Immature natural killer cell (primary cell): ENCODE results near the gene TRPV4. TPM values are rescaled to one million over a fixed set of nuclear protein-coding genes. Genes with fewer than 3 reads are reported as not detected.

ENCODE experiments used
- DNase-seq, 3 donors: peaks; one replicate each; pipeline ENCODE4 v3.0.0; 2022; ENCODE audit warnings: mixed read lengths in 1 of 3
- H3K27ac Mint-ChIP-seq, 6 donors: one replicate each; pipeline ENCODE4 v1.8.0; 2020; ENCODE audit warnings: mixed read lengths in 6 of 6, mild to moderate bottlenecking in 5 of 6, inconsistent platforms in 4 of 6, moderate library complexity in 3 of 6
- H3K27me3 Mint-ChIP-seq, 3 donors: one replicate each; pipeline ENCODE4 v1.8.0; 2020 to 2021; ENCODE audit warnings: low read depth in 3 of 3, mild to moderate bottlenecking in 3 of 3, mixed read lengths in 3 of 3, moderate library complexity in 3 of 3, inconsistent platforms in 1 of 3
- H3K36me3 Mint-ChIP-seq, 3 donors: one replicate each; pipeline ENCODE4 v1.8.0; 2020; ENCODE audit warnings: mixed read lengths in 3 of 3, inconsistent platforms in 2 of 3, mild to moderate bottlenecking in 2 of 3
- H3K4me1 Mint-ChIP-seq, 2 donors: one replicate each; pipeline ENCODE4 v1.8.0; 2020; ENCODE audit warnings: inconsistent platforms in 2 of 2, mild to moderate bottlenecking in 2 of 2, mixed read lengths in 2 of 2, moderate library complexity in 1 of 2
- H3K4me3 Mint-ChIP-seq, 5 donors: one replicate each; pipeline ENCODE4 v1.8.0; 2020; ENCODE audit warnings: mild to moderate bottlenecking in 5 of 5, mixed read lengths in 5 of 5, inconsistent platforms in 3 of 5, moderate library complexity in 3 of 5
- H3K9me3 Mint-ChIP-seq, 6 donors: one replicate each; pipeline ENCODE4 v1.8.0; 2020; ENCODE audit warnings: mild to moderate bottlenecking in 6 of 6, mixed read lengths in 6 of 6, inconsistent platforms in 4 of 6, moderate library complexity in 3 of 6
- polyA plus RNA-seq, 3 donors: library from polyadenylated mRNA; unstranded; fragments of 300-500 nt; fragmentation: Illumina TruSeq; gene quantifications; one replicate each; pipeline ENCODE4 v1.2.3, GENCODE V29; 2021

The TRPV4 gene
- polyA plus RNA-seq, 3 donors from 2014 or later, result not detected

DNA sequence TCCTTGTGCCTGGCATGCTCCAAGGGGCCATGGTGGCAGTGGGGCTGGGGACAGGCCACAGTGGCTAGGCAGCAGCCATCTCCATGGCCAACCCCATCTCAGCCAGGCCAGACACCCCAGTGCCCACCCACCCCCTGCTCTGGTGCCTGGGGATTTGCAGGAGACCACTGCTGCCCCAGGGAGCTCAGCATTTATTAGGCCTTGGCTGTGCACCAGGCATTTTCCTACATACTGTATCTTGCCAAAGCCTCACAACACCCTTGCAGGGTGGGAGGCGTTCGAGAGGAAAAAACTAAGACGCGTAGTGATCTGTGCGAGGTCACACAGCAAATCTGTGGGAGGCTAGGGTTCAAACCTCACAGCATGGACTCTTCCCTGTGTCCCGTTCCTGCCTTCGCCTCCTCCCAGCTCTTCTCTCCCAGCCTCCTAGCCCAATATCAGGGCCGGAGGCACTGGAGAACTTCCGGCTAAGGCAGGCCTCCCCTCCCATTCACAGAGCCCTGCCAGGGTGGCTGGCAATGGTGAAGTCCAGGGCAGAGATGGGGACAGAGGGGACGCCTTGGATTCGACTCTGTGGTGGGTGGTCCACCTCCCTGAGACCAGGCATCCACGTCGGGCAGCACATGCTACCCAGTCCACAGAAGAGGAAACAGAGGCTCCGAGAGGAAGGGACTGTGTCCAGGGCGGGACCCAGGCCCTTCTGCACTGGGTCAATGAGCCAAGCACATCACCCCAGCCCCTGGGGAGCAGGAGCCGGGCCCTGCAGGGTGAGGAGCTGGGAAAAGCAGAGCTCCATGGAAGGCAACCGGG lies 62.1 kb downstream of the TRPV4 start:
- DNase-seq, result no peak
- Mint-ChIP-seq H3K9me3 (no peaks in the 10 kb centered on the region), H3K36me3 (no peaks in the 10 kb centered on the region), H3K27me3 (peaks cover 2 to 5% (median 4%) of the 10 kb centered on the region in 3 donors), H3K27ac (no peak overlapping the region), H3K4me1 (peaks cover 0 to 2% of the 10 kb centered on the region in 2 donors), H3K4me3 (no peak overlapping the region)

DNA sequence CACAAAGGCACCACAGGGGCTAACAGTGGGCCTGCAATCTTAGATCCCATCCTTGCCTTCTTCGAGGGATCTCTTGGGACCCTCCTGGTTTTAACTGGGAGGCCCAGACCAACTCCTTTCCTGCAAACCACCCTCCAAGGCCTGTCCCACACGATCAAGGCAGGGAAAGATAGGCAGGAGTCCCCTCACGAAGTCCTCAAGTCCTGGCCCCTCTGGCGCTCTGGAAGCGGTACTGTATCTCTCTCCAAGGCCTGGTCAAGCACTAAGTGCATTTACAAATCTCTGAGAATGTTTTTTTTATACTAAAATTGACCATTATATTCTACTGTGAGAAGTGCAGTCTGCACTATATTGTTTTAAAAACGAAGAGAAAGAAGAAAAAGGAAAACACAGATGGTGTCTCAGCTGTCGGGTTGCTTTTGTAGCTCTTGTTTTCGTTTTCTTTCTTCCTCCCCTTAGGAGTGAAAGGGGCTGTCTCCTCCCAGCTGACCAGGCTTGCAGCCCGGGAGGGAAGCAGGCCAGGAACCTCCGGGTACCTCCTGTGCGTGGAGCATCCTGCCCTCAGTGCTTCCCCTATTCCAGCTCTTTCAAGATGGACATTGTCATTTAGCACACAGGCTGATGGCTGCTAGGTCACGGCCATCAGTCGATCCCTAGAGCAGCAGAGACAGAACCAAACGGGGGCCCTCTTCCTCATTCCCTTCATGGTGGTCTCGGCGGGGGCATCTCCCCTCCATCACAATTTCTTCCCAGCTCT lies 62.9 kb downstream of the TRPV4 start:
- Mint-ChIP-seq H3K4me3 (no peak overlapping the region), H3K27ac (no peak overlapping the region), H3K27me3 (peaks cover 2 to 5% (median 4%) of the 10 kb centered on the region in 3 donors), H3K36me3 (no peaks in the 10 kb centered on the region), H3K9me3 (no peaks in the 10 kb centered on the region), H3K4me1 (peaks cover 0 to 2% of the 10 kb centered on the region in 2 donors)
- DNase-seq, result no peak

DNA sequence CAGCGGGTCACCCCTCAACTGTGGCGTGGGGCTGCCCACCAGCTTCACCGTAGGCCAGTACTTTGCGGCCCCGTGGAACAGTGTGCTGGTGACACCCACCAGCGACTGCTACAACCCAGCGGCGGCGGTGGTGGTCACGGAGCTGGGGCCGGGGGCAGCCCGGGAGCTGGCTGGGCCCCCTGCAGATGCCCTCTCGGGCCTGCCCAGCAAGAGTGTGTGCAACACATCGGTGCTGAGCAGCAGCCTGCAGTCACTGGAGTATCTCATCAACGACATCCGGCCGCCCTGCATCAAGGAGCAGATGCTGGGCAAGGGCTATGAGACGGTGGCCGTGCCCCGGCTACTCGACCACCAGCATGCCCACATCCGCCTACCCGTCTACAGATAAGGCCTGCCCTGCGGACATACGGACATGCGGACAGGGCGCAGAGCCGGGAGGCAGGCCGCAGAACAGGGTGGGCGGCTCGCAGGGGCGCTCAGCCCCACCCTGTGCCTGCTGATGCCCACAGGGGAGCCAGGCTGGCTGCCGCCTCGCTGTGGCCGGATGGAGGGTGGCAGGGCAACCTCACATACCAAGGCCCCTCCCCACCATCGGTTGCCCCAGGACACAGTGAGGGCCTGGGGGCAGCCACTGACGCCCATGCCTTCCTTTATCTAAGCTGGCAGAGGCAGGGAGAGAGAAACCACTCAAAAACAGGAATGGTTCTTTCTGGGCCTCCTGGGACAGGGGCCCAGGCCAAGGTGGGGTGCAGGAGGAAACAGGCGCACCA lies 64.1 kb downstream of the TRPV4 start:
- DNase-seq, result no peak
- H3K9me3 Mint-ChIP-seq, result no peaks in the 10 kb centered on the region

DNA sequence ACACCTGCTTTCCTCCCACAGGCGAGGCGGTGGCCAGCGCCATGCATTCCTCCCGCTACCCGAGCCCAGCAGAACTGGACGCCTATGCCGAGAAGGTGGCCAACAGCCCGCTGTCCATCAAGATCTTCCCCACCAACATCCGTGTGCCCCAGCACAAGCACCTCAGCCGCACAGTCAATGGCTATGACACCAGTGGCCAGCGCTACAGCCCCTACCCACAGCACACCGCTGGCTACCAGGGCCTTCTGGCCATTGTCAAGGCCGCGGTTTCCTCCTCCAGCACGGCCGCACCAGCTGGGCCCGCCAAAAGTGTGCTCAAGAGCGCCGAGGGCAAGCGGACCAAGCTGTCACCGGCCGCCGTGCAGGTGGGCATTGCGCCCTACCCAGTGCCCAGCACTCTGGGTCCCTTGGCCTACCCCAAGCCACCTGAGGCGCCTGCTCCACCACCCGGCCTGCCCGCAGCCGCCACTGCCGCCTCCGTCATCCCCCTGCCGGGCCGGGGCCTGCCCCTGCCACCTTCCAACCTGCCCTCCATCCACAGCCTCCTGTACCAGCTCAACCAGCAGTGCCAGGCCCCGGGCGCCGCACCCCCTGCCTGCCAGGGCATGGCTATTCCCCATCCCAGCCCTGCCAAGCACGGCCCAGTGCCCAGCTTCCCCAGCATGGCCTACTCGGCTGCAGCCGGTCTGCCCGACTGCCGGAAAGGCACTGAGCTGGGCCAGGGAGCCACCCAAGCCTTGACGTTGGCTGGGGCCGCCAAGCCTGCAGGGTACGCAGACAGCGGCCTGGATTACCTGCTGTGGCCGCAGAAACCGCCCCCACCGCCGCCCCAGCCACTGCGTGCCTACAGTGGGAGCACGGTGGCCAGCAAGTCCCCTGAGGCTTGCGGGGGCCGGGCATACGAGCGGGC lies 65.0 kb downstream of the TRPV4 start:
- Mint-ChIP-seq H3K27me3 (peaks cover 2 to 5% (median 4%) of the 10 kb centered on the region in 3 donors), H3K4me3 (no peak overlapping the region), H3K4me1 (peaks cover 0 to 3% of the 10 kb centered on the region in 2 donors), H3K9me3 (no peaks in the 10 kb centered on the region), H3K27ac (no peak overlapping the region), H3K36me3 (no peaks in the 10 kb centered on the region)
- no peak for DNase-seq

More for the DNA sequence above, 64.1 kb downstream of the TRPV4 start:
- H3K27ac Mint-ChIP-seq, result no peak overlapping the region
- peaks cover 0 to 2% of the 10 kb centered on the region in 2 donors for H3K4me1 Mint-ChIP-seq
- no peak overlapping the region for H3K4me3 Mint-ChIP-seq
- peaks cover 2 to 5% (median 4%) of the 10 kb centered on the region in 3 donors for H3K27me3 Mint-ChIP-seq
- H3K36me3 Mint-ChIP-seq, result no peaks in the 10 kb centered on the region

DNA sequence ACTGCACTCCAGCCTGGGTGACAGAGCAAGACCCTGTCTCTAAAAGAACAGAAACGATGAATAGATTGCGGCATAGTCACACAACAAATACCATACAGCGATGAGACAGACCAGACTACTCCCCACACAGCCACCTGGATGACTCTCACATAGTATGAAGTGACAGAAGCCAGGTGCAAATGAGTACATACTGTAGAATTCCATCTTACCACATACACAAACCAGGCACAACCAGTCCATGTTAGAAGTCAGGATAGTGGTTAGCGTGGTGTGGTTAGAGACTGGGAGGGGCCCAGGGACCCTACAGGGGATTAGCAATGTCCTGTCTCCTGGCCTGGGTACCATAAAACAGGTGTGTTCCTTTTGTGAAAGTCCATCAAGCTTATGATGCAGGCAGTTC lies 65.7 kb downstream of the TRPV4 start:
- Mint-ChIP-seq H3K4me3 (no peak overlapping the region), H3K4me1 (peaks cover 0 to 3% of the 10 kb centered on the region in 2 donors), H3K36me3 (no peaks in the 10 kb centered on the region), H3K9me3 (no peaks in the 10 kb centered on the region), H3K27me3 (peaks cover 1 to 5% (median 2%) of the 10 kb centered on the region in 3 donors), H3K27ac (no peak overlapping the region)
- no peak for DNase-seq

DNA sequence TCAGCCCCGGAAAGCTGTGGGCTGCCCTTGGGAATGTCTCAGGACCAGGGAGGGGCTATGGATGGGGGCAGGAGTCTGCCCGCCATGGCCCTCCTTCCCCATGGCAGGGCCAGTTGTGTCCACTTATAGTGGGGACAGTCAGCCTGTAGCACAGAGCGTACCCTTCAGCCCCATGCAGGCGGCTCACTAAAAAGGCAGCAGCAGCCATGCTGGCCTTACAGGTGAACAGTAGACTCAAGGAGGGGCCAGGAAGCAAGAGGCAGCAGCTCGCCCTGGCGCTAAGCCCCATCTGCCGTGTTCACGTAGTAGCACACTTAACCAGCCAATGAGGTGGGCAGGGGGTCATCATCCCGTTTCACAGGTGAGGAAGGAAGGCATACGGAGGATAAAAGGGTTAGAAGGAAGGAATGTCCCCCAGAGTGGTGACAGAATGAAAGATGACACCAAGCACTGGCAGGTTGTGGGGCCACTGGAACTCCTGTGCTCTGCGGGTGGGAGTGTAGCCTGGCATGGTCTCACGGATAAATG lies 66.9 kb downstream of the TRPV4 start:
- H3K36me3 Mint-ChIP-seq, result no peaks in the 10 kb centered on the region
- no peak overlapping the region for H3K4me3 Mint-ChIP-seq
- no peaks in the 10 kb centered on the region for H3K9me3 Mint-ChIP-seq

DNA sequence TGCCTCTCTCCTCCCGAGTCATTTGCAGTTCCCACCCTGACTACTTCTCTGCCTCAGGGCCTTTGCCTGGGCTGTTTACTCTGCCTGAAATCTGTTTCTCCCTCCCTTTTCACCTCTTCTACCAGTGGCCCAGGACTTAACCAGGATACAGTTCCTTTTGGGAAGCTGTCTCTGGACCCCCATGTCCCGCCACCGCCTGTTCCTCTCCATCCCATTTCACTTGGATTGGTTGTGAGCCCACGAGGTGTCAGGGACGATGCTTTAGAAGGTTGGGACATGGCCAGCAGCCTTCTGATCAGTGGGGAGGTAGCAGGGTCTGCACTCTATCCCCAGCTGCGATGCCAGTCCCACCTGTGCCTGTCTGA lies 67.8 kb downstream of the TRPV4 start:
- H3K27me3 Mint-ChIP-seq, result peaks cover 0 to 2% (median 1%) of the 10 kb centered on the region in 3 donors
- H3K4me3 Mint-ChIP-seq, result no peak overlapping the region
- DNase-seq, result no peak

More for the DNA sequence above, 66.9 kb downstream of the TRPV4 start:
- H3K27ac Mint-ChIP-seq, result no peak overlapping the region
- DNase-seq, result no peak
- H3K4me1 Mint-ChIP-seq, result peaks cover 0 to 3% of the 10 kb centered on the region in 2 donors
- peaks cover 0 to 3% (median 1%) of the 10 kb centered on the region in 3 donors for H3K27me3 Mint-ChIP-seq

DNA sequence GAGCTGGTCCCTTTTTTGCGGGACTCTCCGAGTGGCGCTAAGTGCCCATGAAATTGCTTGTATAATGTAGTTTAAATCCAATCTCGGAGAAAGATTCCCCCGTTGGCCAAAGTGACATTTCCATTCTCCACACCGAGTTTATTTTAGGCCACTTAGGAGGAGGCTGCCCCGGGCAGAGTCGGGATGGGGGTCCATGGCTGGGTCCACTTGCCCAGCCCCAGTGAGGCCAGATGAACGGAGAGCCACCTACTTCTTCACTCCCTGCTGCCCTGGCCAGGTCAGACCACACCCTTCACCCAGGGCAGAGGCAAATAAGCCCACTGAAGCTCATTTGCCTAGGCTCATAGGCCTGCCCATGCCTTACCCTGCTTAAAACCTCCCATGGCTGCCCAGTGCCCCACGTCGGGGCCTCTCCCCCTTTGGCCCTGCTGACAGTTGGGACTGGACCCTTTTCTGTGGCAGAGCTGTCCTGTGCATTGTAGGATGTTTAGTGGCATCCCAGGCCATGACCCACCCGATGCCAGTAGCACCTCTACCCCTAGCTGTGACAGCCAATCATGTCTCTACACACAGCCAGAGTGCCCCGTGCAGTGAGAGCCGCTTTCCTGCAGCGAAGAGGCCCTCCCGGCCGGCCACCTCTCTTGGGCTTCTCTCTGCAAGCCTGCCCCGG lies 68.3 kb downstream of the TRPV4 start:
- H3K36me3 Mint-ChIP-seq, result no peaks in the 10 kb centered on the region
- peaks cover 0 to 2% (median 1%) of the 10 kb centered on the region in 3 donors for H3K27me3 Mint-ChIP-seq
- H3K27ac Mint-ChIP-seq, result no peak overlapping the region
- H3K9me3 Mint-ChIP-seq, result no peaks in the 10 kb centered on the region
- no peak for DNase-seq
- no peak overlapping the region for H3K4me3 Mint-ChIP-seq
- H3K4me1 Mint-ChIP-seq, result peaks cover 0 to 9% of the 10 kb centered on the region in 2 donors

More for the DNA sequence above, 67.8 kb downstream of the TRPV4 start:
- no peaks in the 10 kb centered on the region for H3K9me3 Mint-ChIP-seq
- no peaks in the 10 kb centered on the region for H3K36me3 Mint-ChIP-seq
- H3K4me1 Mint-ChIP-seq, result peaks cover 0 to 8% of the 10 kb centered on the region in 2 donors
- H3K27ac Mint-ChIP-seq, result no peak overlapping the region

DNA sequence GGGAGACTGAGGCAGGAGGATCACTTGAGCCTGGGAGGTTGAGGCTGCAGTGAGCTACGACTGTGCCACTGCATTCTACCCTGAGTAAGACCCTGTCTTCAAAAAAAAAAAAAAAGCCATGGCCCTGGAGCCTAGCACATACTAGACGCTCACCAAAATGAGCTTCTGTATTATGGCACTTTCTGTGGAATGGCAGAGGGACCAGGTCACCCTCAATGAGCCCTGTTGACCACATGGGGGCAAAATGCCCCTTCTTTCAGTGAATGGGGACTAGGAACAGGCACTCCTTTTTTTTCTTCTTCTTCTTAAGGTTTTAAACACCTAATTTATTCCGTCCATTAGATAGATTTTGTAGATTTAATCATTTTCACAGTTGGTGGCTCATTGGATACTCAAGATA lies 69.1 kb downstream of the TRPV4 start:
- H3K27me3 Mint-ChIP-seq, result peaks cover 0 to 2% (median 1%) of the 10 kb centered on the region in 3 donors
- H3K9me3 Mint-ChIP-seq, result no peaks in the 10 kb centered on the region
- no peak overlapping the region for H3K27ac Mint-ChIP-seq
- no peaks in the 10 kb centered on the region for H3K36me3 Mint-ChIP-seq
- no peak for DNase-seq
- H3K4me1 Mint-ChIP-seq, result peaks cover 0 to 9% of the 10 kb centered on the region in 2 donors
- no peak overlapping the region for H3K4me3 Mint-ChIP-seq

DNA sequence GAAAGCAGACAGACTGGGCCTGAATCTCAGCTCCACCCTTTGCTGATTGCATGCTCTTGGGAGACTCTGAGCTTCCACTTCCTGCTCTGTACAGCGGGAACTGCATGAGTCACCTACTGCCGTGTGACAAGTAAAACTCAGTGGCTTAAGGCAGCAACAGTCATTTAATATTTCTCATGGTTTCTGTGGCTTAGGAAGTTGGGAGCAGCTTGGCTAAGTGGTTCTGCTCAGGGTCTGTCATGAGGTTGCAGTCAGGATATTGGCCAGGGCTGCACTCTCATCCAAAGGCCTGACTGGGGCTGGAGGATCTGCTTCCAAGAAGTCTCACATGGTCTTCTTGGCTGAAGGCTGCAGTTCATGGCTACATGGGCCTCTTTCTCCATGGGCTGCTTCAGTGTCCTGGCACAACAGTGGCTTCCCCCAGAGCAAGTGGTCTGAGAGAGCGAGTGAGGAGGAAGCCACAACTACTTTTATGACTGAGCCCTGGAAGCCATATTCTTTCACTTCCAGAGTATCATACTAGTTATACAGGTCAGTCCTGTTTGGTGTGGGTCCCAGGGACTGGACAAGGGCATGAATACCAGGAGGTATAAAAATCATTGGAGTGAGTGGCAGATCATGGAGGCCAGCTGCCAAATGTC lies 69.9 kb downstream of the TRPV4 start:
- no peak for DNase-seq
- Mint-ChIP-seq H3K4me3 (no peak overlapping the region), H3K36me3 (no peaks in the 10 kb centered on the region), H3K27ac (peak overlapping the region in 1 of 6 donors; percentile 40), H3K27me3 (peaks cover 0 to 2% (median 1%) of the 10 kb centered on the region in 3 donors), H3K9me3 (no peaks in the 10 kb centered on the region), H3K4me1 (peaks cover 0 to 9% of the 10 kb centered on the region in 2 donors)

DNA sequence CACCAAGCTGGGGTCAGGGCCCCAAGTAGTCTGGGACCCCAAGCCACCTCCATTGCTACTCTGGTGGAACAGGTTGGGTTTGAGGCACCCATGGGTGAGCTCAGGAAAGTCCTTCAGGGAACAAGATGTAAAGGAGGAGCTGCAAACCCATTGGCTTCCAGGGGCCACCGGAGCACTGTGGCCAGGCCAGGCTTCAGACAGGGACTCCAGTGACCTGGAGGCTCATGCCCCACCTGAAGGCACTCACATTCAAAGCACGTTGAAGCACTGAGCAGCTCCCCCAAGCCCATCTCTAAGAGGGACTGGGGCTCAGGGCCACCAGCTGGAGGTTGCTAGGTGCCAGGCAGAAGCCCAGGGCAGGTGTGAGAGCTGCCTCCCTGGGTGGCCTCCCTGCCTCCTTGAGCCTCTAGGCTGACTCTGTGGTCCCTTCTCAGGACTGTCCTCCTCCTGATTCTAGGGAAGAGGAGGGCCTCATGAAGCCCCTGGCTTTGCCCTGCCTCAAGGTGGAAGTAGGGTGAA lies 70.5 kb downstream of the TRPV4 start:
- H3K4me3 Mint-ChIP-seq, result no peak overlapping the region
- DNase-seq, result no peak
- H3K36me3 Mint-ChIP-seq, result no peaks in the 10 kb centered on the region
- peaks cover 0 to 2% (median 0%) of the 10 kb centered on the region in 3 donors for H3K27me3 Mint-ChIP-seq
- no peaks in the 10 kb centered on the region for H3K9me3 Mint-ChIP-seq
- no peak overlapping the region for H3K27ac Mint-ChIP-seq
- peaks cover 0 to 9% of the 10 kb centered on the region in 2 donors for H3K4me1 Mint-ChIP-seq
